WTC11 (cell line): ENCODE data around the gene LTA4H.

Experiments used
- MYBL2 ChIP-seq: sonication (generic); formaldehyde crosslinking; IDR thresholded peaks from 2 replicates; pipeline ENCODE4 v1.8.1; 2023; ENCODE audit warnings: mild to moderate bottlenecking, moderate library complexity, missing genetic modification reagents
- TEAD4 ChIP-seq: sonication (generic); formaldehyde crosslinking; IDR thresholded peaks from 2 replicates; pipeline ENCODE4 v1.8.0; 2022; ENCODE audit warnings: mild to moderate bottlenecking, missing genetic modification reagents
- ZBTB21 ChIP-seq: sonication (generic); formaldehyde crosslinking; IDR thresholded peaks from 2 replicates; pipeline ENCODE4 v1.8.1; 2023; ENCODE audit warnings: mild to moderate bottlenecking, missing genetic modification reagents, borderline replicate concordance
- ZNF416 ChIP-seq: fragments of 250-450 bp; sonication (Bioruptor Pico); IDR thresholded peaks from 2 replicates; pipeline ENCODE4 v1.9.0; 2021; ENCODE audit warnings: mild to moderate bottlenecking, inconsistent platforms
- TF ChIP-seq, protein P1 (sequence below): sonication (generic); formaldehyde crosslinking; IDR thresholded peaks from 2 replicates; pipeline ENCODE4 v1.8.1; 2022; ENCODE audit warnings: low read depth, mild to moderate bottlenecking, moderate library complexity, missing genetic modification reagents, borderline replicate concordance
- TF ChIP-seq, protein P2 (sequence below): fragments of 200-600 bp; IDR thresholded peaks from 2 replicates; pipeline ENCODE4 v1.8.0; 2022; ENCODE audit warnings: antibody characterized with exemption
- TF ChIP-seq, protein P3 (sequence below): sonication (generic); formaldehyde crosslinking; IDR thresholded peaks from 2 replicates; pipeline ENCODE4 v1.8.0; 2022; ENCODE audit warnings: mild to moderate bottlenecking, missing genetic modification reagents
- TF ChIP-seq, protein P4 (sequence below): sonication (generic); formaldehyde crosslinking; IDR thresholded peaks from 2 replicates; pipeline ENCODE4 v1.8.1; 2023; ENCODE audit warnings: mild to moderate bottlenecking, missing genetic modification reagents, moderate library complexity
- TF ChIP-seq, protein P5 (sequence below): sonication (generic); formaldehyde crosslinking; IDR thresholded peaks from 2 replicates; pipeline ENCODE4 v1.8.1; 2022; ENCODE audit warnings: low read depth, missing genetic modification reagents, borderline replicate concordance
- TF ChIP-seq, protein P6 (sequence below): sonication (generic); formaldehyde crosslinking; IDR thresholded peaks from 2 replicates; pipeline ENCODE4 v1.8.0; 2023; ENCODE audit warnings: mild to moderate bottlenecking, missing genetic modification reagents

DNA sequence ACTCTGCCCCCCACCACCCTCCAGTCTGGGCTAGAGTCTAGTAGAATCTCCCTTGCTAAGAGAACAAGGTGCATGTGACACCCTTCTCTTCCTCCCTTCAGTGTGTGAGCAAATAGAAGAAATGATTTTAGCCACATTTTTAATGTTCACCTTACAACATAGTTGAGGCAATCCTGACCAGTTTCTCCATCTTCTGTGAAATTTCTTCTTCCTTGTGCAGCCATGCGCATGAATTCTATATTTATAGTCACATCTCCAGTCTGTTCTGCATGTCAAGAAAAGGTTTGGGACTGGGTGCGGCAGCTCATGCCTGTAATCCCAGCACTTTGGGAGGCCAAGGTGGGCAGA lies 9.5 kb upstream of the LTA4H start:
- TF ChIP-seq, protein P1, sequence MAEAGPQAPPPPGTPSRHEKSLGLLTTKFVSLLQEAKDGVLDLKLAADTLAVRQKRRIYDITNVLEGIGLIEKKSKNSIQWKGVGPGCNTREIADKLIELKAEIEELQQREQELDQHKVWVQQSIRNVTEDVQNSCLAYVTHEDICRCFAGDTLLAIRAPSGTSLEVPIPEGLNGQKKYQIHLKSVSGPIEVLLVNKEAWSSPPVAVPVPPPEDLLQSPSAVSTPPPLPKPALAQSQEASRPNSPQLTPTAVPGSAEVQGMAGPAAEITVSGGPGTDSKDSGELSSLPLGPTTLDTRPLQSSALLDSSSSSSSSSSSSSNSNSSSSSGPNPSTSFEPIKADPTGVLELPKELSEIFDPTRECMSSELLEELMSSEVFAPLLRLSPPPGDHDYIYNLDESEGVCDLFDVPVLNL = no peak
- TF ChIP-seq, protein P2, sequence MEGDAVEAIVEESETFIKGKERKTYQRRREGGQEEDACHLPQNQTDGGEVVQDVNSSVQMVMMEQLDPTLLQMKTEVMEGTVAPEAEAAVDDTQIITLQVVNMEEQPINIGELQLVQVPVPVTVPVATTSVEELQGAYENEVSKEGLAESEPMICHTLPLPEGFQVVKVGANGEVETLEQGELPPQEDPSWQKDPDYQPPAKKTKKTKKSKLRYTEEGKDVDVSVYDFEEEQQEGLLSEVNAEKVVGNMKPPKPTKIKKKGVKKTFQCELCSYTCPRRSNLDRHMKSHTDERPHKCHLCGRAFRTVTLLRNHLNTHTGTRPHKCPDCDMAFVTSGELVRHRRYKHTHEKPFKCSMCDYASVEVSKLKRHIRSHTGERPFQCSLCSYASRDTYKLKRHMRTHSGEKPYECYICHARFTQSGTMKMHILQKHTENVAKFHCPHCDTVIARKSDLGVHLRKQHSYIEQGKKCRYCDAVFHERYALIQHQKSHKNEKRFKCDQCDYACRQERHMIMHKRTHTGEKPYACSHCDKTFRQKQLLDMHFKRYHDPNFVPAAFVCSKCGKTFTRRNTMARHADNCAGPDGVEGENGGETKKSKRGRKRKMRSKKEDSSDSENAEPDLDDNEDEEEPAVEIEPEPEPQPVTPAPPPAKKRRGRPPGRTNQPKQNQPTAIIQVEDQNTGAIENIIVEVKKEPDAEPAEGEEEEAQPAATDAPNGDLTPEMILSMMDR = no peak
- TF ChIP-seq TEAD4 (CRISPR knock-in tag) = no peak
- TF ChIP-seq, protein P3, sequence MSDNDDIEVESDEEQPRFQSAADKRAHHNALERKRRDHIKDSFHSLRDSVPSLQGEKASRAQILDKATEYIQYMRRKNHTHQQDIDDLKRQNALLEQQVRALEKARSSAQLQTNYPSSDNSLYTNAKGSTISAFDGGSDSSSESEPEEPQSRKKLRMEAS (CRISPR knock-in tag) = no peak
- TF ChIP-seq ZBTB21 = no peak
- TF ChIP-seq, protein P4, sequence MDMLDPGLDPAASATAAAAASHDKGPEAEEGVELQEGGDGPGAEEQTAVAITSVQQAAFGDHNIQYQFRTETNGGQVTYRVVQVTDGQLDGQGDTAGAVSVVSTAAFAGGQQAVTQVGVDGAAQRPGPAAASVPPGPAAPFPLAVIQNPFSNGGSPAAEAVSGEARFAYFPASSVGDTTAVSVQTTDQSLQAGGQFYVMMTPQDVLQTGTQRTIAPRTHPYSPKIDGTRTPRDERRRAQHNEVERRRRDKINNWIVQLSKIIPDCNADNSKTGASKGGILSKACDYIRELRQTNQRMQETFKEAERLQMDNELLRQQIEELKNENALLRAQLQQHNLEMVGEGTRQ = no peak
- no peak for TF ChIP-seq MYBL2 (CRISPR knock-in tag)
- TF ChIP-seq, protein P5, sequence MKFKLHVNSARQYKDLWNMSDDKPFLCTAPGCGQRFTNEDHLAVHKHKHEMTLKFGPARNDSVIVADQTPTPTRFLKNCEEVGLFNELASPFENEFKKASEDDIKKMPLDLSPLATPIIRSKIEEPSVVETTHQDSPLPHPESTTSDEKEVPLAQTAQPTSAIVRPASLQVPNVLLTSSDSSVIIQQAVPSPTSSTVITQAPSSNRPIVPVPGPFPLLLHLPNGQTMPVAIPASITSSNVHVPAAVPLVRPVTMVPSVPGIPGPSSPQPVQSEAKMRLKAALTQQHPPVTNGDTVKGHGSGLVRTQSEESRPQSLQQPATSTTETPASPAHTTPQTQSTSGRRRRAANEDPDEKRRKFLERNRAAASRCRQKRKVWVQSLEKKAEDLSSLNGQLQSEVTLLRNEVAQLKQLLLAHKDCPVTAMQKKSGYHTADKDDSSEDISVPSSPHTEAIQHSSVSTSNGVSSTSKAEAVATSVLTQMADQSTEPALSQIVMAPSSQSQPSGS (CRISPR knock-in tag) = no peak
- no peak for TF ChIP-seq ZNF416 (CRISPR knock-in tag)
- TF ChIP-seq, protein P6, sequence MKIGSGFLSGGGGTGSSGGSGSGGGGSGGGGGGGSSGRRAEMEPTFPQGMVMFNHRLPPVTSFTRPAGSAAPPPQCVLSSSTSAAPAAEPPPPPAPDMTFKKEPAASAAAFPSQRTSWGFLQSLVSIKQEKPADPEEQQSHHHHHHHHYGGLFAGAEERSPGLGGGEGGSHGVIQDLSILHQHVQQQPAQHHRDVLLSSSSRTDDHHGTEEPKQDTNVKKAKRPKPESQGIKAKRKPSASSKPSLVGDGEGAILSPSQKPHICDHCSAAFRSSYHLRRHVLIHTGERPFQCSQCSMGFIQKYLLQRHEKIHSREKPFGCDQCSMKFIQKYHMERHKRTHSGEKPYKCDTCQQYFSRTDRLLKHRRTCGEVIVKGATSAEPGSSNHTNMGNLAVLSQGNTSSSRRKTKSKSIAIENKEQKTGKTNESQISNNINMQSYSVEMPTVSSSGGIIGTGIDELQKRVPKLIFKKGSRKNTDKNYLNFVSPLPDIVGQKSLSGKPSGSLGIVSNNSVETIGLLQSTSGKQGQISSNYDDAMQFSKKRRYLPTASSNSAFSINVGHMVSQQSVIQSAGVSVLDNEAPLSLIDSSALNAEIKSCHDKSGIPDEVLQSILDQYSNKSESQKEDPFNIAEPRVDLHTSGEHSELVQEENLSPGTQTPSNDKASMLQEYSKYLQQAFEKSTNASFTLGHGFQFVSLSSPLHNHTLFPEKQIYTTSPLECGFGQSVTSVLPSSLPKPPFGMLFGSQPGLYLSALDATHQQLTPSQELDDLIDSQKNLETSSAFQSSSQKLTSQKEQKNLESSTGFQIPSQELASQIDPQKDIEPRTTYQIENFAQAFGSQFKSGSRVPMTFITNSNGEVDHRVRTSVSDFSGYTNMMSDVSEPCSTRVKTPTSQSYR = no peak
